Tibial nerve (tissue), 4 donors: ENCODE measurements around the gene MTSS2. TPM values are rescaled to one million over a fixed set of nuclear protein-coding genes. Genes with fewer than 3 reads are reported as not detected.
A peak's percentile ranks its signal among the peaks of the same experiment; 100 is the strongest.

ENCODE experiments used
- DNase-seq, 2 donors: peaks; one replicate each; pipeline ENCODE4 v3.0.0-alpha.2; 2019; ENCODE audit warnings: low spot score in 2 of 2
- H3K27ac ChIP-seq, 4 donors: fragments of 200-600 bp; sonication (generic) in 3 of 4; one replicate each; pipeline ENCODE4 v1.5.1; 2017 to 2019; ENCODE audit warnings: mild to moderate bottlenecking in 1 of 4
- H3K27me3 ChIP-seq, 2 donors: fragments of 200-600 bp; sonication (generic) in 1 of 2; one replicate each; pipeline versions ENCODE4 v1.5.1 to v1.6.0; 2017 to 2019
- H3K36me3 ChIP-seq, 3 donors: fragments of 200-600 bp; sonication (generic); one replicate each; pipeline ENCODE4 v1.5.1; 2018 to 2019
- H3K4me1 ChIP-seq, 4 donors: fragments of 200-600 bp; sonication (generic) in 3 of 4; one replicate each; pipeline ENCODE4 v1.5.1; 2017 to 2019
- H3K4me3 ChIP-seq, 4 donors: fragments of 200-600 bp; sonication (generic) in 3 of 4; one replicate each; pipeline ENCODE4 v1.5.1; 2017 to 2019; ENCODE audit warnings: mild to moderate bottlenecking in 1 of 4, moderate library complexity in 1 of 4
- H3K9me3 ChIP-seq, 4 donors: fragments of 200-600 bp; sonication (generic) in 3 of 4; one replicate each; pipeline ENCODE4 v1.5.1; 2017 to 2019
- EP300 ChIP-seq, 2 donors: sonication (generic); formaldehyde crosslinking; IDR thresholded peaks; one replicate each; pipeline ENCODE4 v1.6.1; 2017; ENCODE audit warnings: antibody characterized with exemption in 2 of 2, mild to moderate bottlenecking in 1 of 2
- POLR2A ChIP-seq, 2 donors: fragments of 450-650 bp; IDR thresholded peaks; one replicate each; pipeline ENCODE4 v1.6.1; 2017; ENCODE audit warnings: antibody characterized with exemption in 2 of 2, mild to moderate bottlenecking in 2 of 2, moderate library complexity in 2 of 2
- WGBS, 2 donors: methylation state at CpG; one replicate each; pipeline ENCODE4 v1.1.5; 2018; 5-methylcytosine and 5-hydroxymethylcytosine counted together
- total RNA-seq, 4 donors: library from RNA; depleted of rRNA; stranded (reverse); fragments of >200 nt; gene quantifications; one replicate each; pipeline ENCODE4 v1.1.0, GENCODE V29; 2016
- TF ChIP-seq, protein P1 (sequence below), 5 experiments: fragments of 200-600 bp in 3 of 5; fragments of 450-650 bp in 2 of 5; sonication (generic) in 3 of 5; IDR thresholded peaks; one replicate each; pipeline ENCODE4 v1.5.1; 2016 to 2019; ENCODE audit warnings: antibody characterized with exemption in 5 of 5, mild to moderate bottlenecking in 3 of 5, moderate library complexity in 2 of 5

The MTSS2 gene
- total RNA-seq, 4 donors from 2014 or later: 24.1 to 40.6 (median 35.4) TPM

DNA sequence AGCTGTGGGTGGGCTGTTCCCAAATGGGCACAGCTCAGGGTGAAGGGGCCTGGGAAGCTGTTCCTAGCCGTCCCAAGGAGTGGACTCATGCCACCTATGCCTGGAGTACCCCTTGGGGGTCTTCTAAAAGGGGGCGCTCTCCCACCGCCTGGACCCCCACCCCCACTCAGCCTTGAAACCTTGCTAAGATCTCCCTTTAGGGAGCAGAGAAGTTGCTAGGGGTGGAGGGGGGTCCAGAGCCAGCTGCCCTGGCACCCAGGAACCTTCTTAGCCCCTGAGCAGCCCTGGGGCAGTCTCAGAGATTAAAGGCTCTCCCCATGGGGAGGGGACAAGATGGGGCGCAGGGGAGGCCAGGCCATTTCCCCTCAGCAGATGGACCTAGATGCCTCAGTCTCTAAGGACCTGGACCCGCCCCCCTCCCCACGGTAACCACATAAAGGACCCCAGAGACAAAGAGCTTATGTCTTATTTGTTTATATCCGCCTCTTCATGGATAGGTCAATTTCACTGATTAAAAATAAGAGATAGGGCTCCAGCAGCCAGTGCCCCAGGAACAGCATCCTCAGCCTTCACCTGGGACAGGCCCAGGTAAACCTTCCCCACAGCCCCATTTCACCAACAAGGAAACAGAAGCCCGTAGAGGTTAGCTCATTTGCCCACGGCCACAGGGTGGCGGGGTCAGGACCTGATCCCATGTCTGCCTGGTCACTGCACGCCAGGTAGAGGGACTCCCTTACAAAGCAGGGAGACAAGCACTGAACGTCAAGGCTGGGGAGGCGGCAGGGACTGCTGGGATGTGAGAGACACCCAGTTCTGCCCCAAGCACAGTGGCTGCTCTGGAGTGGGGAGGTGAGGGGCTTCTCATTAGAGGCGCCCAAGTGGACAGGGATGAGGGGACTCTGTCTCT, 3.4 kb downstream of the MTSS2 start:
- 40 to 42% methylated on average over 14 of the region's 14 CpGs for WGBS, 2 donors
- peaks cover 0 to 74% (median 61%) of the 10 kb centered on the region in 4 donors for H3K4me1 ChIP-seq
- H3K36me3 ChIP-seq: peaks cover 0 to 24% (median 5%) of the 10 kb centered on the region in 3 donors
- TF ChIP-seq, protein P1, sequence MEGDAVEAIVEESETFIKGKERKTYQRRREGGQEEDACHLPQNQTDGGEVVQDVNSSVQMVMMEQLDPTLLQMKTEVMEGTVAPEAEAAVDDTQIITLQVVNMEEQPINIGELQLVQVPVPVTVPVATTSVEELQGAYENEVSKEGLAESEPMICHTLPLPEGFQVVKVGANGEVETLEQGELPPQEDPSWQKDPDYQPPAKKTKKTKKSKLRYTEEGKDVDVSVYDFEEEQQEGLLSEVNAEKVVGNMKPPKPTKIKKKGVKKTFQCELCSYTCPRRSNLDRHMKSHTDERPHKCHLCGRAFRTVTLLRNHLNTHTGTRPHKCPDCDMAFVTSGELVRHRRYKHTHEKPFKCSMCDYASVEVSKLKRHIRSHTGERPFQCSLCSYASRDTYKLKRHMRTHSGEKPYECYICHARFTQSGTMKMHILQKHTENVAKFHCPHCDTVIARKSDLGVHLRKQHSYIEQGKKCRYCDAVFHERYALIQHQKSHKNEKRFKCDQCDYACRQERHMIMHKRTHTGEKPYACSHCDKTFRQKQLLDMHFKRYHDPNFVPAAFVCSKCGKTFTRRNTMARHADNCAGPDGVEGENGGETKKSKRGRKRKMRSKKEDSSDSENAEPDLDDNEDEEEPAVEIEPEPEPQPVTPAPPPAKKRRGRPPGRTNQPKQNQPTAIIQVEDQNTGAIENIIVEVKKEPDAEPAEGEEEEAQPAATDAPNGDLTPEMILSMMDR (IDR thresholded peaks at IDR 0.05): no peak
- no peak for TF ChIP-seq EP300 (IDR thresholded peaks at IDR 0.05)
- no peak for TF ChIP-seq POLR2A (IDR thresholded peaks at IDR 0.05)
- no peaks in the 10 kb centered on the region for H3K9me3 ChIP-seq
- no peaks in the 10 kb centered on the region for H3K27me3 ChIP-seq
- H3K27ac ChIP-seq: peak overlapping the region; percentile 43 to 92 (median 79)
- no peak for DNase-seq
- H3K4me3 ChIP-seq: peak overlapping the region in 1 of 4 donors; percentile 22

DNA sequence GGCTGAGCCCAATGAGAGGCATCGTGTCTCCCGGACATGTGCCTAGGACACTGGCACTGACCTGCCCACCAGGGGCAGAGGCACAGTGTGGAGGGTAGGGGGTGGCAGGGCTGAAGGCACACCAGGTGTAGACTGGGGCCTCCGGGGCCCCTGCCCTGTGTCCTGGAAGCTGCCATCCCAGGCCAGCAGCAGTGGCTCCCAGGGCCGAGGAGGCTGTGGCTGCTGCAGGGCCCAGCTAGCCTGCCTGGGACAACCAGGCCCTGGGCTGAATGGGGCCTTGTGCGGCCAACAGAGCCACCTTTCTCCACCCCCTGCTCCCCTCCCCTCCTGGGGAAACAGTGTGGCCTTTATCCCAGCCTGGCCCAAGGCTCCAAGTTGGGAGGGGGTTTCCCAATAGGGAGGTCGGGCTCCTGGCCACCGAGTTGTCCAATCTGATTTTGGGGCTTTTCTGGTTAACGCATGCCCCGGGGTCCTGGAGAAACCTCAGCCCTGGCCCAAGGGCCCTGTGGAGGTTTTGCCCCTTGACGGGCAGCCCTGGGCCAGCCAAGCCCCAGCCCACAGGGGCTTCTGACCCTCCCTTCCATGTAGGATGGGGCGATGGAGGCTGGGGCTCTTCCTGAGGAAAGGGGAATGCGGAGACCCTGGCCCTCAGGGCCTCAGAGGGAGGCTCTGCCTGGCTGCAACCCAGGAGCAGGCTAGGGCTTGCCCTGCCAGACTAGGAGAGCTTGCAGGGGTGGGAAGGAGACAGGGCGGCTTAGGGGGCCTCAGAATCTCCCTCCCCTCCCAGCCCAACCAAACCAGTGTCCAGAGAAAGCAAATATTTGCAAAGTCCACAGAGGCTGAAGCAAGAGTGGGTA, 4.2 kb downstream of the MTSS2 start:
- H3K27ac ChIP-seq: peak overlapping the region; percentile 50 to 92 (median 79)
- 25 to 30% methylated on average over 9 to 12 of the region's 13 CpGs for WGBS, 2 donors
- DNase-seq: no peak
- H3K27me3 ChIP-seq: no peaks in the 10 kb centered on the region
- H3K4me3 ChIP-seq: peak overlapping the region in 1 of 4 donors; percentile 22
- H3K36me3 ChIP-seq: peaks cover 0 to 33% (median 5%) of the 10 kb centered on the region in 3 donors
- no peaks in the 10 kb centered on the region for H3K9me3 ChIP-seq
- TF ChIP-seq EP300 (IDR thresholded peaks at IDR 0.05): peak; percentile 13 to 79
- TF ChIP-seq POLR2A (IDR thresholded peaks at IDR 0.05): no peak
- peaks cover 0 to 70% (median 52%) of the 10 kb centered on the region in 4 donors for H3K4me1 ChIP-seq

DNA sequence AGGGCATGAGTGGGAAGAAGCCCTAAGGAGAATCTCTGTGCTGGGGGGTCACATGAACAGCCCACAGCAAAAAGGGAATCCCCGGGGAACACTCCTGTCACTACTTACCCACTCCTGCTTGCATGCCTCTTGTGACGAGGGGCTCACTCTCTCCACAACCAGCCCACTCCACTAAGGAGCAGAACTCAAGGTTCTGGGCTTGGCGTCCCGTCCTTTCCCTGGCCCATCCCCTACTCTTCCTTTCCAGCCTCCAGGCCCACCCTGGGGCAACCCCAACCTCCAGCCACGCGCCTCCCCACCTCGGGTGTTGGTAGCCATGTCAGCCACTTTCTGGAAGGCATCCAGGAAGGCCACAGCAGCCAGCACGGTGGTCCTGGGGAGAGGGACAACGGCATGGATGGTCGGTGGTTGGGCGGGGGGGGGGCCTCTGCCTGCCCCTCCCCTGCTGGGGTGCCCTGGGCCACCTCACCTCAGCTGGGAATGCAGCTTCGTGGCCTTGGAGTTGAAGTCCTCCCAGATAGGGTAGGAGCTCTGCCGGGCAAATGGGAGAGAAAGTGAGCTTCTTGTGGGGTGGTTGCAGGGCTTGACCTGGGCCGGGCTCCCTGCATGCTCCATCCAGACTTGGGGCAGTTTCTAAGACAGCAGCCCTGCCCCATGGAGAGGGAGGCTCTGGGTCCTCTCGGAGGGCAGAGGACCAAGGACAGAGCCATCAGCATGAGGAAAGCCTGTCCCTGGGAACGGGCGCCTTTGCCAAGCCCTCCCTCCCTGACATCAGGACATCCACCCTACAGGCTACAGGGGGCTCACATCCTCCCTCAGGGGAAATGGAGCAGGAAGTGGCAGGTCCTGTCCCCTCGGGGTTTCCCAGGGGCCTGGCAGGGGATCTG, 5.1 kb downstream of the MTSS2 start:
- no peak for DNase-seq
- TF ChIP-seq POLR2A (IDR thresholded peaks at IDR 0.05): no peak
- TF ChIP-seq, protein P1 (IDR thresholded peaks at IDR 0.05): no peak
- no peak for TF ChIP-seq EP300 (IDR thresholded peaks at IDR 0.05)
- Histone ChIP-seq H3K36me3 (peaks cover 0 to 42% (median 5%) of the 10 kb centered on the region in 3 donors), H3K27me3 (no peaks in the 10 kb centered on the region), H3K9me3 (no peaks in the 10 kb centered on the region), H3K27ac (peak overlapping the region; percentile 50 to 92 (median 79)), H3K4me3 (peak overlapping the region in 1 of 4 donors; percentile 22), H3K4me1 (peaks cover 0 to 65% (median 48%) of the 10 kb centered on the region in 4 donors)
- 30 to 48% methylated on average over 15 to 16 of the region's 18 CpGs for WGBS, 2 donors

DNA sequence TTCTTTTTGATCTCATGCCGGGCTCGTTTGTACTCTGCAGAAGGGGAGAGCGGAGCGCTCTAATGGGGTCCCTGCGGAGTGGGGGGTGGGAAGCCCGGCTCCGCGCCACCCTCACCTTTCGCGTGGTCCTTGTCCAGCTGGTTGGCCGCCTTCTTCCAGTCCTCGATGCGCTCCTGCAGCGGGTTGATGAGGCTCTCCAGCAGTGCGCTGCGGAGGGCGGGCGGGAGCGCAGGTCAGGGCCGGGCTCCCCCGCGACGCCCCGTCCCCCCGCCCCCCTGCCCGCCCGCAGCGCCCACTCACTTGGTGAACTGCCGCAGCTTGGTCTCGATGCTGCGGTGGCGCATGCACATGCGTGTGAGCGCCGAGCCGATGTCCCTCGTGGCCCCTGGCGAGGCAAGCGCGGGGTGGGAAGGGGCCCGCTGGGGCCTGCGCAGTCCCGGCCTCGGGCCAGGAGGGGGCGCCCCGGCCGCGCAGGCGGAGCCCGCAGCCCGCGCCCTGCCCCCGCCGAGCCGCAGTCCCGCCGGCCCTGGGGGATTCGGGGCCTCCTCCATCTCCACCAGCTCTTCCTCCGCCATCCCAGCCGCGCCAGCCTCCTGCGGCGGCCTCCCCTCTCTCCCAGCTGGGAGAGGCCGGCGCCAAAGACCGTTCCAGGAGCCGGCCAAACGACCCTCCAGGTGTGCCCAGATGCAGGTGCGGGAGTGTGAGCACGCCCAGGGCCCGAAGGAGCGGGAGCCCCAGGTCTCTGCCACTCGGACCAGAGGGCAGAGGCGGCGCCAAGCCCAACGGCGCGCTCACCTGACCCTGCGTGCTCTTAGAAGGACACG, 6.0 kb downstream of the MTSS2 start:
- H3K4me3 ChIP-seq: no peak overlapping the region
- peaks cover 0 to 50% (median 5%) of the 10 kb centered on the region in 3 donors for H3K36me3 ChIP-seq
- WGBS, 2 donors: 47 to 60% methylated on average over 53 to 58 of the region's 80 CpGs
- H3K27ac ChIP-seq: peak overlapping the region; percentile 50 to 92 (median 79)
- TF ChIP-seq EP300 (IDR thresholded peaks at IDR 0.05): no peak
- TF ChIP-seq, protein P1 (IDR thresholded peaks at IDR 0.05): peak; percentile 25 to 89 (median 78)
- no peak for TF ChIP-seq POLR2A (IDR thresholded peaks at IDR 0.05)
- H3K4me1 ChIP-seq: peaks cover 0 to 62% (median 47%) of the 10 kb centered on the region in 4 donors
- H3K27me3 ChIP-seq: no peaks in the 10 kb centered on the region
- no peaks in the 10 kb centered on the region for H3K9me3 ChIP-seq
- no peak for DNase-seq
